T-helper 22 cell (primary cell): Measurements from ENCODE around the gene RET.

ENCODE experiments used
- DNase-seq: peaks from one replicate; pipeline ENCODE4 v3.0.0-alpha.2; 2020; ENCODE audit warnings: low read depth

The RET gene

GRCh38 chr10:43062402-43063160 lies 14.3 kb upstream of the RET start:
- no peak for DNase-seq

DNA sequence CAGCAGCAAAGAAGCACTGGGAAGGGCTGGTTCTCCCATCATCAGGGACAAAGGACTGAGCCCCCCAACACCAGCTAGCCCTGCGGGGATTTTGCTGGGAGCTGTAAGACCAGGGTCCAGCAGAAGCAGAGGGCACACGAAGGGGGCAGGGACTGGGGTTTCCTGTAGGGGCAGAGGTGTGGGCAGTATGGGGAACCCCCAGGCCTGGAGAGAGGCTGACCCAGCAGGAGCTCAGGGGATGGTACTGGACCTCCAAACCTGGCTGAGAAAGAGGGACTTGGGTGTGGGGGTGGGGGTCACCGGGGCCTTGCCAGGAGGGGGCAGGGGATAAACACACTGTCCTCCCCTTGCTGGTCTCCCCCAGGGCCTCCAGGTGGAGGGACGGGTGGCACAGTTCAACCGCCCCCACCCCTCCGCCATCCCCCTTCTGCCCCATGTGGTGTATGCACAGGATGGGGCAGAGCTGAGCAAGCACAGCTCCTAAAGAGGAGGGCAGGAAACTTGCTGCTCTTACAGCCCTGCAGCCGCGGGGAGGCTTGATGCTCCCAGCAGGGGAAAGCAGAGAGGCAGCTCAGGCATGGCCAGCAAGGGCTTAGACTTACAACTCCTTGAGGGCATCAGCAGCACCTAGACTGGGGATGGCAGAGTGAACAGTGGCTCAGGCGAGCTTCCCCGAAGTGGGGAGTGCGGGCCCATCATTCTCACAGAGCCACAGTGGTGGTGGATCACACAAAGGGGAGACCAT lies 12.4 kb upstream of the RET start:
- DNase-seq = no peak

DNA sequence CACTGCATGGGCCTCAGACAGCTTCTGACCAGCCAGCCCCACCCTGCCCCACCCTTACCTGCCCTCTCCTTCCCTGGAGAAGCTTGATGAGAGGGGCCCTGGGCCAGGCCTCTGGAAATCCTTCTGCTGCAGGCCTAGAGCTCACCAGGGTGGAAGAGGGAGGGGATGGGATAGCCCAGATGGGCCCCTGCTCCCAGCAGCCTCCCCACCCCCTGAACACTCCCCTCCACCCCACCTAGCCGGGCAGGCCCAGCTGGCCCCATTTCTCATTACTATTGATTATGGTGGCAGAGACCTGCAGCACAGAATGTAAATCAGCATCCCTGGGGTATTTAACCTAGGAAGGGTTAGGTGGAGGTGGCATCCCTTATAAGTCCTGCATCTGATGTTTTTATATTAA lies 11.6 kb upstream of the RET start:
- DNase-seq = no peak

GRCh38 chr10:43065761-43066160 lies 11.1 kb upstream of the RET start:
- DNase-seq = no peak

GRCh38 chr10:43066481-43066880 lies 10.4 kb upstream of the RET start:
- DNase-seq = no peak

- no peak for DNase-seq
Measured at GRCh38 chr10:43067391-43068135, 9.3 kb upstream of the RET start.

DNA sequence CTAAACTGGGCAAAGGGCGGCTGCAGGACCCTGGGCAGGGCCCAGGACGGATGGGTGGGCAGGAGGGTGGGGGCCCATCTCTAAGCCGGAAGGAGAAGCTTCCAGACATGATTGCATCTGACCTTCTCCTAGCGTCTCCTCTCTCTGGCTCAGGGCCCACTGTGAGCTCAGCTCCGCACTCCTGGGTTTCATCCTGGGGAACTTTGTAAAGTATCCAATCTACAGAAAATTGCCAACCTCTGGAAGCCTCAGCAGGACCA lies 8.8 kb upstream of the RET start:
- DNase-seq = no peak

- no peak for DNase-seq
Measured at GRCh38 chr10:43068471-43069210, 8.2 kb upstream of the RET start.

- DNase-seq = no peak
Measured at GRCh38 chr10:43069211-43069515, 7.7 kb upstream of the RET start.

GRCh38 chr10:43069579-43069978 lies 7.3 kb upstream of the RET start:
- no peak for DNase-seq

DNA sequence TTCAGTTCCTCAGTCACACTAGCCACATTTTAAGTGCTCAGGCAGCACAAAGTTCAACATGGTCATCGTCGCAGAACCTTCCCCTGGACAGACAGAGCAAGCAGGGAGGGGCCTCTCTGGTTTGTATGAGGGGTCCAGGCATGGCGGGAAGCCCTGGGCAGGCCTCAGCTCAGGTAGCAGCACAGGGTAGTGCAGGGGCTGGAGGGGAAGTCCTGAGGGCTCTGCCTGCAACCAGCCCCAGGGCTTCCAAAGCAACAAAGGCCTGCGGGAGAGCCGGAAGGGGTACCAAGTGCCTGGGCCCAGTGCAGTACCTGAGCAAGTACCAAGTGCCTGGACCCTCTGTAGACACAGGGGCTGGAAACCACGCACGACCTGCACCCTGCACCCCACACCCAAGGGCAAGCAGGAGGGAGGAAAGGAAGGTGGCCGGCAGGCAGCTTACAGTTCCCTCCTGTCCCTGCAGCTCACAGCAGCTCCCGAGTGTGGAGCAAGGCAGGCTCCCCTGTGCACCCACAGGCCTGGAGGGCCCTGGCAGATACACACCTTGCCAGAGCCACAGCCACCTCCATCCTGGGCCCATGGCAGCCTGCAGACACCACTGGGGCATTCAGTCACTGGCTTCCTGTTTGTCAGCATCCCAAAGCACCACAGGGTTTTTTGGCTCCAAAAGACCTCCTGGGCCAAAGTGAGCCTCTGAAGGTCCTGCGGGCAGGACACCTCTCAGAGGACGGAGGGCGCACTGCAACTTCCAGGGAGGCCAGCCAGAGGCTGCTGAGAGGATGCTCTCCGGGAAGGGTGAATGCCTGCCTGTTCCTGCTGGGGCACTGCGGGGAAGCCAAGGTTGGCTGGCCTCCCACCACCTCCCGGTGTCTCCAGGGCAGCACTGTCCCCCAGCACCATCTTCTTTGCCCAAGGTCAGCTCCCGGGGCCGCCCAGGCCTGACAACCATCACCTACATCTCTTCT lies 6.5 kb upstream of the RET start:
- no peak for DNase-seq

- DNase-seq = no peak
Measured at GRCh38 chr10:43071865-43072650, 4.8 kb upstream of the RET start.

GRCh38 chr10:43073191-43073590 lies 3.7 kb upstream of the RET start:
- DNase-seq = no peak

- DNase-seq = no peak
Measured at GRCh38 chr10:43073721-43074120, 3.1 kb upstream of the RET start.

GRCh38 chr10:43074409-43074808 lies 2.5 kb upstream of the RET start:
- DNase-seq = no peak

GRCh38 chr10:43074827-43075611 lies 1.9 kb upstream of the RET start:
- DNase-seq = no peak

GRCh38 chr10:43075612-43076003 lies 1.3 kb upstream of the RET start:
- no peak for DNase-seq

GRCh38 chr10:43076311-43076875 lies 476 bp upstream of the RET start:
- no peak for DNase-seq

- no peak for DNase-seq
Measured at GRCh38 chr10:43077421-43078171, 727 bp downstream of the RET start.
